ENCODE results near the gene DUS3L.
"Not testable (repeated sequence)": the region's sequence is repeated elsewhere in the genome, so short reads cannot be mapped to it uniquely, and the experiment has no call there.

The DUS3L gene

DNA sequence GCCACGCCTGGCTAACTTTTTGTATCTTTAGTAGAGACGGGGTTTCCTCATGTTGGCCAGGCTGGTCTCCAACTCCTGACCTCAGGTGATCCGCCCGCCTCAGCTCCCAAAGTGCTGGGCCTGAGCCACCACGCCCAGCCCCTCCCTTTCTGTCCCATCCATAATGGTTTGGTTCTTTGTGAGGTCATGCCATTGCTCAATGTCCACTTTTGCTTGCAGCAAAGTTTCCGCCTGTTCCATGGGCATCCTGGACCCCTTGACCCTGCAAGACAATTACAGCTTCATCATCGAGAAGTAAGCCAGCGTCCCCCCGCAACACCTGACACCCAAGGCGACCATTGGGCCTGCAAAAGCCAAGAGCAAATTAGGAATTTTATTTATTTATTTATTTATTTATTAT is 23.0 kb downstream of the DUS3L start:
- no peak for DNase-seq

DNA sequence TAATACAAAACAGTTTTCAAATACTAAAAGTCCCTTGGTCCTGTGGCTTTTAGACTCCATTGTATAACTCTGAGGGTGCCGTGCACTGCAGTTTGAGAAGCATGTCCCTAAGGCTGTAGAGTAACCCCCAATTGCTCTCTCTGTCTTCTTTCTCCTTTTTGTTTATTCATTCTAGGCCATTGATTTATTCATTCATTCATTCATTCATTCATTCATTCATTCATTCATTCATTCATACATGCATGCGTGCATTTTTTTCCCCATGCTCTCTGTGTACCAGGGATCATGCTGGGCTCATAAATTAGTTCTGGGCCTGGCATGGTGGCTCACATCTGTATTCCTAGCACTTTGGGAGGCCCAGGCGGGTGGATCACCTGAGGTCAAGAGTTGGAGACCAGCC is 25.7 kb downstream of the DUS3L start:
- DNase-seq = no peak

DNA sequence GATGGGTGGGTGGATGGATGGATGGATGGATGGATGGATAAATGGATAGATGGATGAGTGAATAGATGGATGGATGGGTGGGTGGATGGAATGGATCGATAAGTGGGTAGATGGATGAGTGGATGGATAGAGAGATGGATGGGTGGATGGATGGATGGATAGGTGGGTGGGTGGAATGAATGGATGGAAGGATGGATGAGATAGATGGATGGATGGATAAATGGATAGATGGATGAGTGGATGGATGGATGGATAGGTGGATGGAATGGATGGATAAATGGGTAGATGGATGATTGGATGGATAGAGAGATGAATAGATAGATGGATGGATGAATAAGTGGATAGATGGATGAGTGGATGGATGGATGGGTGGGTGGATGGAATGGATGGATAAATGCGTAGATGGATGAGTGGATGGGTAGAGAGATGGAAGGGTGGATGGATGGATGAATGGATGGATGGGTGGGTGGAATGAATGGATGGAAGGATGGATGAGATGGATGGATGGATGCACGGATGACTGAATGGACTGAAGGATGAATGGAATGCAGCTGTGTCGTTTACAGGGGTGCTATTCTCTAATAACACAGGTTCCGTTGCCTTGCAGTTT is 28.2 kb downstream of the DUS3L start:
- no peak for DNase-seq

GRCh38 chr19:5753743-5754142 is 37.2 kb downstream of the DUS3L start:
- DNase-seq = no peak

- no peak for DNase-seq
These were observed 39.3 kb downstream of the DUS3L start for GRCh38 chr19:5751709-5752108.

DNA sequence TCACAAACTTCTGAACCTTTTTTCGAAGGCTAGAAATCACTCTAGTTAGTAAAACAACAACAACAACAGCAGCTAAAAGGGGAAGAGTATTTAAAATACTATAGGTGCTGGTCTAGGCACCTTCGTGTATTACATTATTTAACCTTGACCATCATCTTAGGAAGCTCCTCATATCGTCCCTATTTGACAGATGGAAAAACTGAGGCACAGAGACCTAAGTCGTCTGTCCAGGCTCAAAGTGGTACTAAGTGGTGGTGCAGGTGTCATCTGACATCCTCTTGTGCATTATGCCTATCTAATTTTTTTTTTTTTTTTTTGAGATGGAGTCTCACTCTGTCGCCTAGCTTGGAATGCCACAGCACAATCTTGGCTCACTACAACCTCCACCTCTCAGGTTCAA is 41.5 kb downstream of the DUS3L start:
- DNase-seq = no peak

DNA sequence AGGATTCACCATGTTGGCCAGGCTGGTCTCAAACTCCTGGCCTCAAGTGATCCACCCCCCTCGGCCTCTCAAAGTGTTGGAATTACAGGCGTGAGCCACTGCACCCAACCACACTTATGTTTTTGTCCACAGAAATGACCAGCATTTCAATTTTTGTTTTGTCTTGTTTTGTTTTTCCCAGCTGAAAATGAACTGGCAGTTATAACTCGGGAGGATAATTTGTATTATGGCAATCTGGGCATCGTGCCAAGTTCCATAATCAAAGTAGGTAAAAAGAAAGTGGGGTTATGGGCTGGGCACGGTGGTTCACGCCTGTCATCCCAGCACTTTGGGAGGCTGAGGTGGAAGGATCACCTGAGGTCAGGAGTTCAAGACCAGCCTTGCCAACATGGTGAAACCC is 42.0 kb downstream of the DUS3L start:
- DNase-seq = not testable (repeated sequence)

DNA sequence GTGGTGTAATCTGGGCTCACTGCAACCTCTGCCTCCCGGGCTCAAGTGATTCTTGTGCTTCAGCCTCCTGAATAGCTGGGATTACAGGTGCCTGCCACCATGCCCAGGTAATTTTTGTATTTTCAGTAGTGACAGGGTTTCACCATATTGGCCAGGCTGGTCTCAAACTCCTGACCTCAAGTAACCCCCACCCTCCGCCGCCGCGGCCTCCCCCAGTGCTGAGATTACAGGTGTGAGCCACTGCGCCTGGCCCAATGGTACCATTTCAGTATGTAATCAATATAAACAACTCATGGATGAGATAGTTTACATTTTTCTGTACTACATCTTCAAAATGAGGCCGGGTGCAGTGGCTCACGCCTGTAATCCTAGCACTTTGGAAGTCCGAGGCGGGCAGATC is 46.0 kb downstream of the DUS3L start:
- not testable (repeated sequence) for DNase-seq

DNA sequence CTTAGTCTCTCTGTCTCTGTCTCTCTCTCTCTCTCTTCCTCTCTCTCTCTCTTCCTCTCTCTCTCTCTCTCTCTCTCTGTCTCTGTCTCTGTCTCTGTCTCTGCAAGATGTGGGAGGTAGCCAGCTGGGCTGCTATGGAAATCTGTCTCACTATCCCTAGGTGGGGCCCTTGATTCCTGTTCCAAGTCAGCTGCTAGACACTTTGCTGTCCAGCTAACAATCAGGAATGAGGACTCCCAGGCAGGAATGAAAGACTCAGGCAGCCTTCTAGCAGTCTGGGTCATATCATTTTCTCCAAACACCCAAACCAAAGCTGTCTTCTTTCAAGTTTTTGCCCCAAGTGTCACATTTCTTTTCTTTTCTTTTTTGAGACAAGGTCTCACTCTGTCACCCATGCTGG is 47.3 kb downstream of the DUS3L start:
- DNase-seq = no peak

GRCh38 chr19:5742051-5742450 is 48.9 kb downstream of the DUS3L start:
- no peak for DNase-seq

DNA sequence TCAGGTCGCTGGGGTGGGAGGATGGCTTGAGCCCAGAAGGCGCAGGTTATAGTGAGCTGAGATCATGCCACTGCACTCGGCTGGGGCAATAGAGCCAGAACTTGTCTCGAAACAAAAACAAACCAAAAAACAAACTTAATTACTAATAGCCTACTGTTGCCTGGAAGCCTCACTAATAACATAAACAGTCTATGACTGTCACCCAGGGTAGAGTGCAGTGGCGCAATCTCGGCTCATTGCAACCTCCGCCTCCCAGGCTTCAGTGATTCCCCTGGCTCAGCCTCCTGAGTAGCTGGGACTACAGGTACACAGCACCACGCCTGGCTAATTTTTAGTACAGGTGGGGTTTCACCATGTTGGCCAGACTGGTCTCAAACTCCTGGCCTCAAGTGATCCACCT is 52.5 kb downstream of the DUS3L start:
- DNase-seq = no peak

Data from NCI-H446 treated with DMSO at 0.1 percent for 48 hours (cell line).